ENCODE data around the gene LRP5.
"Not testable (repeated sequence)": the region's sequence is repeated elsewhere in the genome, so short reads cannot be mapped to it uniquely, and the experiment has no call there.

LRP5 gene

GRCh38 chr11:68425866-68426380 is 113.5 kb downstream of the LRP5 start:
- TF ChIP-seq CTCF (IDR thresholded peaks at IDR 0.05; ENCODE audit: insufficient read depth, low read depth, low read length, missing control alignments) = no peak
- DNase-seq (ENCODE audit: low read depth) = no peak

GRCh38 chr11:68429661-68430060 is 117.3 kb downstream of the LRP5 start:
- TF ChIP-seq CTCF (IDR thresholded peaks at IDR 0.05; ENCODE audit: insufficient read depth, low read depth, low read length, missing control alignments) = no peak
- no peak for DNase-seq (ENCODE audit: low read depth)
- no peak overlapping the region for H3K4me3 ChIP-seq (ENCODE audit: low read length)

More at GRCh38 chr11:68425866-68426380, 113.5 kb downstream of the LRP5 start:
- no peak overlapping the region for H3K4me3 ChIP-seq (ENCODE audit: low read length)

- no peak for TF ChIP-seq CTCF (IDR thresholded peaks at IDR 0.05; ENCODE audit: insufficient read depth, low read depth, low read length, missing control alignments)
- no peak for DNase-seq (ENCODE audit: low read depth)
- no peak overlapping the region for H3K4me3 ChIP-seq (ENCODE audit: low read length)
Observed at GRCh38 chr11:68430384-68430783, 118.0 kb downstream of the LRP5 start.

GRCh38 chr11:68430801-68431200 is 118.4 kb downstream of the LRP5 start:
- no peak overlapping the region for H3K4me3 ChIP-seq (ENCODE audit: low read length)
- no peak for DNase-seq (ENCODE audit: low read depth)

GRCh38 chr11:68431984-68432645 is 119.7 kb downstream of the LRP5 start:
- no peak for TF ChIP-seq CTCF (IDR thresholded peaks at IDR 0.05; ENCODE audit: insufficient read depth, low read depth, low read length, missing control alignments)

More at GRCh38 chr11:68430801-68431200, 118.4 kb downstream of the LRP5 start:
- no peak for TF ChIP-seq CTCF (IDR thresholded peaks at IDR 0.05; ENCODE audit: insufficient read depth, low read depth, low read length, missing control alignments)

GRCh38 chr11:68432874-68433273 is 120.5 kb downstream of the LRP5 start:
- no peak for TF ChIP-seq CTCF (IDR thresholded peaks at IDR 0.05; ENCODE audit: insufficient read depth, low read depth, low read length, missing control alignments)
- no peak for DNase-seq (ENCODE audit: low read depth)
- H3K4me3 ChIP-seq (ENCODE audit: low read length) = no peak overlapping the region

More at GRCh38 chr11:68431984-68432645, 119.7 kb downstream of the LRP5 start:
- no peak for DNase-seq (ENCODE audit: low read depth)
- H3K4me3 ChIP-seq (ENCODE audit: low read length) = no peak overlapping the region

- H3K4me3 ChIP-seq (ENCODE audit: low read length) = no peak overlapping the region
- no peak for TF ChIP-seq CTCF (IDR thresholded peaks at IDR 0.05; ENCODE audit: insufficient read depth, low read depth, low read length, missing control alignments)
- DNase-seq (ENCODE audit: low read depth) = no peak
Observed at GRCh38 chr11:68433541-68433940, 121.2 kb downstream of the LRP5 start.

- not testable (repeated sequence) for H3K4me3 ChIP-seq (ENCODE audit: low read length); DNase-seq (ENCODE audit: low read depth)
Observed at GRCh38 chr11:68434159-68434558, 121.8 kb downstream of the LRP5 start.

Data from epithelial cell of esophagus (primary cell).